PC-9 (cell line): Measurements from ENCODE around the gene EIF5A. TPM values are rescaled to one million over a fixed set of nuclear protein-coding genes. Genes with fewer than 3 reads are reported as not detected.
A peak's percentile ranks its signal among the peaks of the same experiment; 100 is the strongest.

ENCODE experiments used
- BruUV-seq: library from RNA; stranded (reverse); fragments of 400-500 nt; replicated peaks from 2 replicates; lab custom pipeline; 2021; lab: Mats Ljungman, UMichigan
- CTCF ChIA-PET: fragments of 300-600 bp; sonication (Branson Sonifier 250); formaldehyde crosslinking; loops from one replicate; lab custom pipeline; 2022; ENCODE audit warnings: antibody characterized with exemption; lab: Charles Lee
- POLR2A ChIA-PET: fragments of 300-600 bp; sonication (Branson Sonifier 250); formaldehyde crosslinking; loops from one replicate; lab custom pipeline; 2022; ENCODE audit warnings: antibody characterized with exemption; ENCODE audit not compliant: unreplicated experiment; lab: Charles Lee
- DNase-seq, 2 experiments: peaks; one replicate each; pipeline versions ENCODE4 v3.0.0 to v3.0.0-alpha.2; 2015 to 2022; ENCODE audit warnings: mixed read lengths in 1 of 2
- H2AFZ ChIP-seq: fragments of 200-600 bp; sonication (generic); 2 replicates; pipeline ENCODE4 v1.8.1; 2017; ENCODE audit warnings: antibody characterized with exemption
- H3F3A ChIP-seq: fragments of 200-600 bp; sonication (generic); 2 replicates; pipeline ENCODE4 v1.8.1; 2017; ENCODE audit warnings: antibody characterized with exemption, mild to moderate bottlenecking, low read depth; ENCODE audit not compliant: insufficient read depth
- H3K27ac ChIP-seq: fragments of 200-600 bp; sonication (generic); 2 replicates; pipeline ENCODE4 v1.6.1; 2016; ENCODE audit warnings: mixed run types
- H3K27me3 ChIP-seq: fragments of 200-600 bp; sonication (generic); 2 replicates; pipeline ENCODE4 v1.6.1; 2016; ENCODE audit warnings: low read depth, mixed run types; ENCODE audit not compliant: insufficient read depth
- H3K36me3 ChIP-seq: fragments of 200-600 bp; sonication (generic); 2 replicates; pipeline ENCODE4 v1.6.1; 2016; ENCODE audit warnings: low read depth, mixed run types
- H3K4me1 ChIP-seq: fragments of 200-600 bp; sonication (generic); replicated peaks from 2 replicates; pipeline ENCODE4 v1.6.1; 2016; ENCODE audit warnings: mixed run types; ENCODE audit not compliant: insufficient read depth
- H3K4me2 ChIP-seq: fragments of 200-600 bp; sonication (generic); 2 replicates; pipeline ENCODE4 v1.6.1; 2017; ENCODE audit warnings: mixed run types
- H3K4me3 ChIP-seq: fragments of 200-600 bp; sonication (generic); 2 replicates; pipeline ENCODE4 v1.6.1; 2016; ENCODE audit warnings: mixed run types
- H3K79me2 ChIP-seq: fragments of 200-600 bp; sonication (generic); 2 replicates; pipeline ENCODE4 v1.6.1; 2017; ENCODE audit warnings: low read depth, mixed run types
- H3K9me2 ChIP-seq: fragments of 200-600 bp; sonication (generic); 2 replicates; pipeline ENCODE4 v1.8.1; 2017; ENCODE audit warnings: mild to moderate bottlenecking; ENCODE audit not compliant: insufficient read depth
- H3K9me3 ChIP-seq: fragments of 200-600 bp; sonication (generic); 2 replicates; pipeline ENCODE4 v1.8.1; 2016; ENCODE audit warnings: low read depth; ENCODE audit not compliant: insufficient read depth
- H4K20me1 ChIP-seq: fragments of 200-600 bp; sonication (generic); 2 replicates; pipeline ENCODE4 v1.8.1; 2017; ENCODE audit not compliant: insufficient read depth
- EZH2 ChIP-seq: fragments of 200-600 bp; sonication (generic); IDR thresholded peaks from 2 replicates; pipeline ENCODE4 v1.8.0; 2017; ENCODE audit warnings: antibody characterized with exemption, low read depth
- intact Hi-C: fragments of 100-400 bp; cut with micrococcal nuclease; formaldehyde crosslinking; loops from one replicate; pipeline ENCODE4 v1.10.0; 2022; ENCODE audit not compliant: unreplicated experiment
- total RNA-seq: library from RNA; stranded (reverse); gene quantifications from 2 replicates; pipeline ENCODE4 v1.2.3, GENCODE V29; 2021
- TF ChIP-seq, protein P1 (sequence below): fragments of 200-600 bp; sonication (generic); conservative IDR thresholded peaks from 2 replicates; pipeline ENCODE4 v1.6.1; 2017; ENCODE audit warnings: mixed run types, antibody characterized with exemption, mild to moderate bottlenecking, moderate library complexity

The EIF5A gene
- total RNA-seq, 1 experiment from 2014 or later, result 1,298 TPM

DNA sequence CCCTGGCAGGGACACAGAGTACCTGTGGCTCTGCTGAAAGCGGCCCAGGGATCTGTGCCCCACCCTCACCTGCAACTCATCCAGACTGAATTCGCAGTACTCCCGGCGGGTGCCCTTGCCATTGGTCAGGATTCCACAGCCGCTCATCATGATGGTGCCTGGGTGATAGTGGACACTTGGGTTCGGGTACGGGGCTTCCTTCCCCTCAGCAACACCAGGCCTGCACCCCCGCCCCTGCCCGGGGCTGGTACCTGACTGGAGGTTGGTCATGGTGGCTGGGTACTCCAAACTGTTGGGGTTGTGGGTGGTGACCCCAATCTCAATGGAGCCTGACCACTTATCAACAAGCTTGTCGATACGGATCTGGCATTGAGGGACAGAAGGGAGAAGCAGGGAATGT, 18.8 kb downstream of the EIF5A start:
- Histone ChIP-seq H3K27me3 (no peaks in the 10 kb centered on the region), H4K20me1 (no peaks in the 10 kb centered on the region; the same call in 1 of the 2 replicates), H3K4me3 (no peak overlapping the region), H3K36me3 (peaks cover 4% of the 10 kb centered on the region; the same call in 1 of the 2 replicates), H2AFZ (no peak overlapping the region), H3K9me2 (no peaks in the 10 kb centered on the region), H3F3A (peaks cover 12% of the 10 kb centered on the region; the same call in 1 of the 2 replicates), H3K9me3 (no peaks in the 10 kb centered on the region), H3K79me2 (peaks cover 25% of the 10 kb centered on the region), H3K4me1 (peaks cover 16% of the 10 kb centered on the region), H3K27ac (no peak overlapping the region), H3K4me2 (no peak overlapping the region)
- BruUV-seq, result no TSS peak
- DNase-seq, result no peak
- CTCF ChIA-PET, result no interaction called here
- POLR2A ChIA-PET, result no interaction called here
- TF ChIP-seq, protein P1, sequence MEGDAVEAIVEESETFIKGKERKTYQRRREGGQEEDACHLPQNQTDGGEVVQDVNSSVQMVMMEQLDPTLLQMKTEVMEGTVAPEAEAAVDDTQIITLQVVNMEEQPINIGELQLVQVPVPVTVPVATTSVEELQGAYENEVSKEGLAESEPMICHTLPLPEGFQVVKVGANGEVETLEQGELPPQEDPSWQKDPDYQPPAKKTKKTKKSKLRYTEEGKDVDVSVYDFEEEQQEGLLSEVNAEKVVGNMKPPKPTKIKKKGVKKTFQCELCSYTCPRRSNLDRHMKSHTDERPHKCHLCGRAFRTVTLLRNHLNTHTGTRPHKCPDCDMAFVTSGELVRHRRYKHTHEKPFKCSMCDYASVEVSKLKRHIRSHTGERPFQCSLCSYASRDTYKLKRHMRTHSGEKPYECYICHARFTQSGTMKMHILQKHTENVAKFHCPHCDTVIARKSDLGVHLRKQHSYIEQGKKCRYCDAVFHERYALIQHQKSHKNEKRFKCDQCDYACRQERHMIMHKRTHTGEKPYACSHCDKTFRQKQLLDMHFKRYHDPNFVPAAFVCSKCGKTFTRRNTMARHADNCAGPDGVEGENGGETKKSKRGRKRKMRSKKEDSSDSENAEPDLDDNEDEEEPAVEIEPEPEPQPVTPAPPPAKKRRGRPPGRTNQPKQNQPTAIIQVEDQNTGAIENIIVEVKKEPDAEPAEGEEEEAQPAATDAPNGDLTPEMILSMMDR, result no peak
- no peak for TF ChIP-seq EZH2
- intact Hi-C loops, result no loop called here

DNA sequence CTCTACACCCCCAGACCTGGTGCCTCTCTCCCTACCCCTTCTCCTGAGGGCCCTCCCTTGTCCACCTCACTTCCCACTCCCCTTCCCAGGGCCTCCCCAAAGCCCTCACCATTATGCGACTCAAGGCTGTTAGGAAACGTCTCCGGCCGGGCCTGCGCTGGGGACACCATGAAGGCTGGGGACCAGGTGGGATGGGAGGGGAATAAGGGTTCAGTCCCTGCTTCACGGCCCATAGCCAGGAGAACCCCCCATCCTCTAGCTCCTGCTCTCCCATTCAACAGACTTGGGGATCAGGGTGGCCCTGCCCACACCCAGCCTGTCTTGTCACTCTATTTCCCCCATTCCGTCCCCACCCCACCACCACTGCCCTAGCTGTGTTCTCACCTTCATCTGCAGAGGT, 19.6 kb downstream of the EIF5A start:
- peaks cover 4% of the 10 kb centered on the region; the same call in 1 of the 2 replicates for H3K36me3 ChIP-seq
- CTCF ChIA-PET, result no interaction called here

DNA sequence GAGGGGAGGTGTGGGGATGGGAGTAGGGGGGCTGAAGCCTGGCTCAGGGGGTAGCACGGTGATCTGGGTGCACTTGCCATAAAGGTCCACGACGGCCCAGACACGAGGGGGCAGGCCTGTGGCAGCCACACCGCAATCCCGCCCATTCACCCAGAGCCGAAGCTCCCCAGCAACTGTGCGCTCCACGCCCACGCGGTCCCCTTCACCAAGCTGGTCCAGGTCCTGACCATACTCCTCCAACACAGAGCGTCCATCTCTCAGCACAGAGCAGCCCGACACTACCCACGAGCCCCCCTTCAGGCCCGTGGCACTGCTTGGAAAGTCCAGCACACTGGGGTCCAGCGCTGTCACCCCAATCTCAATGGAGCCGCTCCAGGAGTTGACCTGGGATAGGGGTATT, 20.1 kb downstream of the EIF5A start:
- Histone ChIP-seq H3K4me3 (peak overlapping the region; percentile 100; the same call in 1 of the 2 replicates), H3K9me2 (no peaks in the 10 kb centered on the region), H3K79me2 (peaks cover 25% of the 10 kb centered on the region), H3K36me3 (peaks cover 4% of the 10 kb centered on the region; the same call in 1 of the 2 replicates), H3K4me2 (peak overlapping the region; percentile 96), H3K27ac (no peak overlapping the region), H3K27me3 (no peaks in the 10 kb centered on the region), H4K20me1 (no peaks in the 10 kb centered on the region), H3K4me1 (peaks cover 16% of the 10 kb centered on the region), H2AFZ (no peak overlapping the region), H3K9me3 (no peaks in the 10 kb centered on the region), H3F3A (peaks cover 12% of the 10 kb centered on the region; the same call in 1 of the 2 replicates)
- TF ChIP-seq, protein P1, result no peak
- TF ChIP-seq EZH2, result no peak
- intact Hi-C loops, result no loop called here
- BruUV-seq, result no TSS peak
- ChIA-PET CTCF (no interaction called here), POLR2A (no interaction called here)
- no peak for DNase-seq

More for the DNA sequence above, 19.6 kb downstream of the EIF5A start:
- Histone ChIP-seq H3F3A (peaks cover 12% of the 10 kb centered on the region; the same call in 1 of the 2 replicates), H3K79me2 (peaks cover 25% of the 10 kb centered on the region), H3K4me3 (no peak overlapping the region), H3K4me1 (peaks cover 16% of the 10 kb centered on the region), H4K20me1 (no peaks in the 10 kb centered on the region; the same call in 1 of the 2 replicates), H2AFZ (no peak overlapping the region), H3K9me3 (no peaks in the 10 kb centered on the region), H3K9me2 (no peaks in the 10 kb centered on the region), H3K4me2 (no peak overlapping the region), H3K27ac (no peak overlapping the region), H3K27me3 (no peaks in the 10 kb centered on the region)
- DNase-seq, result no peak
- POLR2A ChIA-PET, result no interaction called here
- intact Hi-C loops, result no loop called here
- TF ChIP-seq, protein P1, result no peak
- no peak for TF ChIP-seq EZH2
- BruUV-seq, result no TSS peak
